Type B pancreatic cell (in vitro differentiated cells): ENCODE measurements around the gene CEP128. TPM values are rescaled to one million over a fixed set of nuclear protein-coding genes. Genes with fewer than 3 reads are reported as not detected.

Experiments used
- DNase-seq: peaks from one replicate; pipeline ENCODE4 v3.0.0; 2021; ENCODE audit warnings: mixed read lengths; ENCODE audit not compliant: unreplicated experiment; ENCODE audit errors: extremely low spot score
- H3K27ac Mint-ChIP-seq: 2 replicates; pipeline ENCODE4 v1.8.0; 2021; ENCODE audit warnings: mild to moderate bottlenecking, mixed read lengths
- H3K27me3 Mint-ChIP-seq: 2 replicates; pipeline ENCODE4 v1.8.0; 2021; ENCODE audit warnings: mixed read lengths
- H3K36me3 Mint-ChIP-seq: 2 replicates; pipeline ENCODE4 v1.8.0; 2021; ENCODE audit warnings: mixed read lengths
- H3K4me1 Mint-ChIP-seq: one replicate; pipeline ENCODE4 v1.8.0; 2021; ENCODE audit warnings: mixed read lengths; ENCODE audit not compliant: unreplicated experiment
- H3K4me3 Mint-ChIP-seq: 2 replicates; pipeline ENCODE4 v1.8.0; 2021; ENCODE audit warnings: mild to moderate bottlenecking, mixed read lengths
- H3K9me3 Mint-ChIP-seq: 2 replicates; pipeline ENCODE4 v1.8.0; 2021; ENCODE audit warnings: mixed read lengths
- total RNA-seq: library from RNA; stranded (reverse); gene quantifications from 2 replicates; pipeline ENCODE4 v1.2.1, GENCODE V29; 2021; ENCODE audit warnings: low replicate concordance
- TF ChIP-seq, protein P1 (sequence below): fragments of 200-600 bp; sonication (generic); conservative IDR thresholded peaks from 2 replicates; pipeline ENCODE4 v1.5.0; 2021; ENCODE audit warnings: antibody characterized with exemption, mild to moderate bottlenecking

The CEP128 gene
- total RNA-seq, 1 donor from 2014 or later = 17.7 TPM

DNA sequence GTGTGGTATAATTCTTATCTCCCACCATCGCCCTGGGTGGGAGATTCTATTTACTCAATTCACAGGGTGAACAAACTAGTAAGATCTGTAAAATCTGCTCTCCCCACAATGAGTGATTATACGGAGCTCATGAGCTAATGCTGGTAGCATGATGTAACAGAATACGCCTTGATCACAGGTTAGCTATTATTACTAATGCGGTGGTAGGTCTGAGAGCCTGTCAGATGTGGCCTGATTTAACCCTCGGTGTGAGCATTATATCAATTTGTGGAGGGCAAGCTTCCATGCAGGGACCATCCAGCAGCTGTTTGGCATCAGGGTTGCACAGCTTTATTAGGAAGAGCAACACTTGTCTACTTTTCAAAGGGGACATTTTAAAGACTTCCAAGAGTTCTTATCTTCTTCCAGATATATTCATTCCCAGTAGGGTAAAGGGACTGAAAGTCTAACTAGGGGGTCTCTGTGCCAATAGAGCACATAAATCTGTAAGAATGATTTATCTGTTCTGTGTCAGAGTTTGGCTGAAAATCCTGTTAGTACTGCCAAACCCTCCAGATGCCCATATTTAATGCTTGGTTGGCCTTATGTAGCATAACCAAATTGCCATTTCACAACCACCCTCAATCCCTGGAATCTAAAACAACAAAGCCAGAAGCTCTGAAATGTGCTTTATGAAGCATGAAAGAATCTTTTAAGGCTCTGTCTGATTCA lies 32.5 kb upstream of the CEP128 start:
- Mint-ChIP-seq H3K27ac (no peak overlapping the region), H3K4me1 (no peaks in the 10 kb centered on the region), H3K36me3 (no peaks in the 10 kb centered on the region), H3K27me3 (peaks cover 11% of the 10 kb centered on the region), H3K4me3 (no peak overlapping the region), H3K9me3 (no peaks in the 10 kb centered on the region)
- TF ChIP-seq, protein P1, sequence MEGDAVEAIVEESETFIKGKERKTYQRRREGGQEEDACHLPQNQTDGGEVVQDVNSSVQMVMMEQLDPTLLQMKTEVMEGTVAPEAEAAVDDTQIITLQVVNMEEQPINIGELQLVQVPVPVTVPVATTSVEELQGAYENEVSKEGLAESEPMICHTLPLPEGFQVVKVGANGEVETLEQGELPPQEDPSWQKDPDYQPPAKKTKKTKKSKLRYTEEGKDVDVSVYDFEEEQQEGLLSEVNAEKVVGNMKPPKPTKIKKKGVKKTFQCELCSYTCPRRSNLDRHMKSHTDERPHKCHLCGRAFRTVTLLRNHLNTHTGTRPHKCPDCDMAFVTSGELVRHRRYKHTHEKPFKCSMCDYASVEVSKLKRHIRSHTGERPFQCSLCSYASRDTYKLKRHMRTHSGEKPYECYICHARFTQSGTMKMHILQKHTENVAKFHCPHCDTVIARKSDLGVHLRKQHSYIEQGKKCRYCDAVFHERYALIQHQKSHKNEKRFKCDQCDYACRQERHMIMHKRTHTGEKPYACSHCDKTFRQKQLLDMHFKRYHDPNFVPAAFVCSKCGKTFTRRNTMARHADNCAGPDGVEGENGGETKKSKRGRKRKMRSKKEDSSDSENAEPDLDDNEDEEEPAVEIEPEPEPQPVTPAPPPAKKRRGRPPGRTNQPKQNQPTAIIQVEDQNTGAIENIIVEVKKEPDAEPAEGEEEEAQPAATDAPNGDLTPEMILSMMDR = no peak
- DNase-seq = no peak

DNA sequence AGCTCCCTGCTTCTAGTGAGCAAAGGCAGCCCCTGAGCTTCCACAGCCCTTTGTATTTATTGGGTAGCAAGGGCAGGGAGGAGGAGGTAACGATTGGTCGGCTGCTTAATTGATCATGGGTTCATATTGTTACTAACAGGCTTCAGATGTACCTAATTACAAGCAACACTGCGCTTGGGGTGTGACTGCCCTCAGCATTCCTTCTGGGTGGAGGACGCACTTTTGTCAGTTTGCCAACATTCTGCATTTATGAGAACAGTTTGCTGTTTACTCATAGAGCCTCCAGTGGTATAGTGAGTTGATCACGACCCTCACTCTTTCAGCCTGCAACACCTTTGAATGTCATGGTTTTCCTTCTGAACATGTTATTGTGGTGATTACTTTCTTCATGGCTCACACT lies 23.5 kb upstream of the CEP128 start:
- Mint-ChIP-seq H3K9me3 (no peaks in the 10 kb centered on the region), H3K27ac (no peak overlapping the region), H3K36me3 (no peaks in the 10 kb centered on the region), H3K4me3 (no peak overlapping the region), H3K27me3 (peaks cover 29% of the 10 kb centered on the region), H3K4me1 (no peaks in the 10 kb centered on the region)
- DNase-seq = no peak
- TF ChIP-seq, protein P1 = no peak

DNA sequence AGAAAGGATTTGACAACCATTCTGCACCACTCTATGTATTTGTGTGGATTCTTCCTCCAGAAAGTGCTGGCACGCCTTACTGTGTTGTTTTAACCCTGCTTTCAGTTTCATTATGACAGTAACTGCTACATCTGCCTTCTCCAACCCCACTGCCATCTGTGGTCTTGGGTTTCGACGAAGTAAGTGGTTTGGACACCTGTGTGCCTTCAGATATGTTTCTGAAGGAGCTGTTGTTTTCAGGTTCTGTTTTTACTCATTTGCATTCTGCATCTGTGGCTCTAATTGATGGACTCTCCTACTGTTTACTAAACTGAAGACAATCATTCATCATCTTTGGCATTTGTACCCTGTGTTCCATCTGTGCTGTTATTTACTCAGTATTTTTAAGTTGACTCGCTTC lies 18.0 kb upstream of the CEP128 start:
- Mint-ChIP-seq H3K27me3 (peaks cover 52% of the 10 kb centered on the region), H3K27ac (no peak overlapping the region), H3K36me3 (no peaks in the 10 kb centered on the region), H3K4me3 (no peak overlapping the region), H3K9me3 (no peaks in the 10 kb centered on the region), H3K4me1 (peaks cover 3% of the 10 kb centered on the region)
- TF ChIP-seq, protein P1 = no peak
- DNase-seq = no peak

DNA sequence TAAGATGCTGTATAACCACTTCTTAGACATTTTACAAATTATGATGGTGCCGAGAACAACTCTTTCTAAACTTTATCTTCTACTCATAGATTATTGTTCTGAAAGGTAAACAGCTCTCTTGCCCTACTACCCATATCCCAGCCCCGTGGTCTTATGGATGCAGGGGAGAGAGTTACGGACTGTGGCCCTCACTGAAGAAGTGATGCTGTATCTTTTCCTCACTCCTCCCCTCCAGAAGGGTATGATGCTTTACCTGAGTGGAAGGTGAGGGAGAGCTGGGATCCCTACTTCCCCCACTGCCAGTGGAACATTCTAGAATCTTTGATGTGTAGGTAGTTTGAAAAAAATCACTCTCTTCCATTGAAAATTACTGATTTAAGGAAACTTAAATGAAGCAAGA lies 17.4 kb upstream of the CEP128 start:
- H3K9me3 Mint-ChIP-seq = no peaks in the 10 kb centered on the region
- TF ChIP-seq, protein P1 = no peak
- peaks cover 3% of the 10 kb centered on the region for H3K4me1 Mint-ChIP-seq
- H3K36me3 Mint-ChIP-seq = no peaks in the 10 kb centered on the region
- DNase-seq = no peak
- H3K27me3 Mint-ChIP-seq = peaks cover 54% of the 10 kb centered on the region
- H3K4me3 Mint-ChIP-seq = no peak overlapping the region
- no peak overlapping the region for H3K27ac Mint-ChIP-seq

DNA sequence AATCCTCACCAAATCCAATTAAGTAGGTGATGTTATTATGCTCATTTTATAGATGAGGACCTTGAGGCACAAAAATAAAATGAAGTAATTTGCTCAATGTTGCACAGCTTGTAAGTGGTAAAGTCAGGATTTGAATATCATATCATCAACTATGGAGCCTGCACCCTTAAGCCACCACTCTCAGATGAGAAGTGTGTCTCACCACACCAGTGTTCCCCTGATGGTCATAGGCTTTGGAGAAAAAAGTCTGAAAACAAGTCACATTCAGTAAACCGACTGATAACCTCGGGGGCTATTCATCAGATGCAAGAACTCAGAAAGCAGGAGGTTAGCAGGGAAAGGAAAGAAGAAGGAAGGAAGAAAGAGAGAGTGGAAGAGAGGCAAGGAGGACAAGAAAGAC lies 16.7 kb upstream of the CEP128 start:
- TF ChIP-seq, protein P1 = no peak
- Mint-ChIP-seq H3K27ac (no peak overlapping the region), H3K4me3 (no peak overlapping the region), H3K4me1 (peaks cover 3% of the 10 kb centered on the region), H3K27me3 (peaks cover 54% of the 10 kb centered on the region), H3K9me3 (no peaks in the 10 kb centered on the region), H3K36me3 (no peaks in the 10 kb centered on the region)
- no peak for DNase-seq
